HepG2 (cell line): ENCODE results near the gene FAM219A. TPM values are rescaled to one million over a fixed set of nuclear protein-coding genes. Genes with fewer than 3 reads are reported as not detected.

ENCODE experiments used
- ATAC-seq: fragments of 200-7000 bp; cut with Tn5 transposase; 3 replicates; pipeline ENCODE4 v1.9.1; 2020; ENCODE audit warnings: mild to moderate bottlenecking, moderate library complexity
- BruUV-seq: library from RNA; stranded (reverse); fragments of 400-500 nt; replicated peaks from 2 replicates; lab custom pipeline; 2021; lab: Mats Ljungman, UMichigan
- CTCF ChIA-PET: fragments of 300-600 bp; formaldehyde crosslinking; extraction: SDS; loops from one replicate; lab custom pipeline; 2021; ENCODE audit warnings: low total read pairs, inconsistent platforms, low intra/inter-chr PET ratio; lab: Yijun Ruan, JAX
- POLR2A ChIA-PET: fragments of 350-600 bp; sonication (Branson Sonifier 250); formaldehyde crosslinking; loops from one replicate; lab custom pipeline; 2020; ENCODE audit warnings: antibody characterized with exemption, inconsistent platforms; lab: Yijun Ruan, JAX
- DNase-seq: peaks from one replicate; pipeline ENCODE4 v3.0.0-alpha.2; 2015; ENCODE audit warnings: low spot score
- FAIRE-seq: peaks from 3 replicates; lab custom pipeline; 2011; peaks lifted over from hg19 to GRCh38; lab: Jason Lieb, UNC
- H2AFZ ChIP-seq: one replicate; pipeline ENCODE4 v1.6.1; 2011; ENCODE audit warnings: low read length, inconsistent platforms
- H3K27ac ChIP-seq: fragments of 300-600 bp; 3 replicates; pipeline ENCODE4 v1.8.0; 2011; ENCODE audit warnings: mixed run types, mild to moderate bottlenecking, mixed read lengths, low read length, inconsistent platforms; ENCODE audit not compliant: insufficient read depth; ENCODE audit errors: extremely low read length
- H3K27me3 ChIP-seq, 2 experiments: fragments of 200-600 bp in 1 of 2; 2 replicates in 1 of 2; 3 replicates in 1 of 2; pipeline versions ENCODE4 v1.6.0 to v1.8.0; 2011; ENCODE audit warnings: low read length in 2 of 2, mild to moderate bottlenecking in 2 of 2, moderate library complexity in 2 of 2, inconsistent platforms in 1 of 2; ENCODE audit not compliant: insufficient read depth in 2 of 2, control insufficient read depth in 1 of 2
- H3K36me3 ChIP-seq, 2 experiments: fragments of 200-600 bp in 1 of 2; replicated peaks in 1 of 2; 2 replicates in 1 of 2; 3 replicates in 1 of 2; pipeline versions ENCODE4 v1.5.1 to v1.8.0; 2011; ENCODE audit warnings: low read length in 2 of 2, inconsistent platforms in 1 of 2; ENCODE audit not compliant: insufficient read depth in 2 of 2, control insufficient read depth in 1 of 2
- H3K4me1 ChIP-seq: 2 replicates; pipeline ENCODE4 v1.5.1; 2012; ENCODE audit warnings: low read length, inconsistent platforms; ENCODE audit not compliant: insufficient read depth
- H3K4me2 ChIP-seq: 2 replicates; pipeline ENCODE4 v1.6.0; 2011; ENCODE audit warnings: low read depth, low read length, inconsistent platforms
- H3K4me3 ChIP-seq, 3 experiments: fragments of 200-600 bp in 1 of 3; sonication (generic), shearing (Covaris generic) in 1 of 3; replicated peaks in 1 of 3; 2 replicates each; pipeline ENCODE4 v1.5.1; 2011 to 2016; ENCODE audit warnings: low read length in 3 of 3, inconsistent platforms in 2 of 3, low read depth in 2 of 3, mild to moderate bottlenecking in 2 of 3, control low read depth in 1 of 3, mixed read lengths in 1 of 3; ENCODE audit not compliant: insufficient read depth in 1 of 3
- H3K79me2 ChIP-seq: one replicate; pipeline ENCODE4 v1.6.1; 2011; ENCODE audit warnings: low read length, inconsistent platforms; ENCODE audit not compliant: insufficient read depth
- H3K9ac ChIP-seq: 2 replicates; pipeline ENCODE4 v1.6.0; 2011; ENCODE audit warnings: mild to moderate bottlenecking, low read depth, low read length, inconsistent platforms; ENCODE audit not compliant: insufficient read depth
- H3K9me3 ChIP-seq: 2 replicates; pipeline ENCODE4 v1.5.1; 2012; ENCODE audit warnings: mild to moderate bottlenecking, low read length
- H4K20me1 ChIP-seq: 2 replicates; pipeline ENCODE4 v1.6.0; 2011; ENCODE audit warnings: inconsistent platforms, mild to moderate bottlenecking, low read length, moderate library complexity; ENCODE audit not compliant: insufficient read depth
- AGO2 ChIP-seq: fragments of 200-400 bp; formaldehyde crosslinking; optimal IDR thresholded peaks from 2 replicates; pipeline ENCODE3; 2017; ENCODE audit warnings: mild to moderate bottlenecking, low read depth, low read length, moderate library complexity
- HOXA3 ChIP-seq: sonication (generic); formaldehyde crosslinking; IDR thresholded peaks from 2 replicates; pipeline ENCODE4 v1.5.0; 2020; ENCODE audit warnings: missing genetic modification reagents
- KDM3A ChIP-seq: IDR thresholded peaks from 2 replicates; pipeline ENCODE4 v1.6.1; 2018; ENCODE audit warnings: low read depth, missing compliant biosample characterization
- MIER2 ChIP-seq: IDR thresholded peaks from 2 replicates; pipeline ENCODE4 v1.6.1; 2016; ENCODE audit warnings: missing biosample characterization, missing genetic modification reagents
- RBFOX2 ChIP-seq: fragments of 200-400 bp; formaldehyde crosslinking; IDR thresholded peaks from 2 replicates; pipeline ENCODE4 v1.6.1; 2017; ENCODE audit warnings: low read depth, mild to moderate bottlenecking, low read length
- ZBTB38 ChIP-seq: sonication (generic); formaldehyde crosslinking; IDR thresholded peaks from 2 replicates; pipeline ENCODE4 v1.5.1; 2020; ENCODE audit warnings: mild to moderate bottlenecking, missing genetic modification reagents
- ZC3H13 ChIP-seq: sonication (generic); formaldehyde crosslinking; IDR thresholded peaks from 2 replicates; pipeline ENCODE4 v1.8.1; 2023; ENCODE audit warnings: mild to moderate bottlenecking, missing genetic modification reagents, moderate library complexity
- WGBS: methylation state at CpG from one replicate; pipeline ENCODE4 v1.1.6; 2017; ENCODE audit warnings: low lambda C conversion rate; 5-methylcytosine and 5-hydroxymethylcytosine counted together
- in situ Hi-C: cut with HindIII; loops from 2 replicates; pipeline ENCODE4 v1.10.0; 2017; ENCODE audit warnings: low pct_unique_long_range_greater_than_20kb; ENCODE audit not compliant: extremely low pct_ligation_motif_present
- intact Hi-C: fragments of 100-400 bp; cut with micrococcal nuclease; formaldehyde crosslinking; loops from one replicate; pipeline ENCODE4 v1.10.0; 2022; ENCODE audit not compliant: unreplicated experiment
- polyA plus RNA-seq, 8 experiments: library from polyadenylated mRNA; depleted of rRNA in 3 of 8; stranded (reverse) in 7 of 8; unstranded in 1 of 8; fragments of >200 nt; fragmentation: Illumina TruSeq in 4 of 8; extraction: Trizol in 4 of 8; gene quantifications; 2 replicates each; pipeline versions ENCODE4 v1.2.1 to v1.2.3, GENCODE V29; 2011 to 2016; ENCODE audit warnings: low read depth in 4 of 8, missing spikeins in 1 of 8, mixed read lengths in 1 of 8; ENCODE audit not compliant: insufficient read depth in 1 of 8
- total RNA-seq, 5 experiments: library from RNA; depleted of rRNA; stranded (reverse); fragments of >200 nt; fragmentation: Illumina TruSeq; extraction: Trizol; gene quantifications; 2 replicates each; pipeline ENCODE4 v1.2.3, GENCODE V29; 2016; ENCODE audit warnings: low read depth in 1 of 5

The FAM219A gene
- total and polyA plus RNA-seq, 2 of the 13 experiments (the other 11 are each of a cell fraction or from before 2014, with no cell fraction given) = 3.9 to 6.4 TPM

DNA sequence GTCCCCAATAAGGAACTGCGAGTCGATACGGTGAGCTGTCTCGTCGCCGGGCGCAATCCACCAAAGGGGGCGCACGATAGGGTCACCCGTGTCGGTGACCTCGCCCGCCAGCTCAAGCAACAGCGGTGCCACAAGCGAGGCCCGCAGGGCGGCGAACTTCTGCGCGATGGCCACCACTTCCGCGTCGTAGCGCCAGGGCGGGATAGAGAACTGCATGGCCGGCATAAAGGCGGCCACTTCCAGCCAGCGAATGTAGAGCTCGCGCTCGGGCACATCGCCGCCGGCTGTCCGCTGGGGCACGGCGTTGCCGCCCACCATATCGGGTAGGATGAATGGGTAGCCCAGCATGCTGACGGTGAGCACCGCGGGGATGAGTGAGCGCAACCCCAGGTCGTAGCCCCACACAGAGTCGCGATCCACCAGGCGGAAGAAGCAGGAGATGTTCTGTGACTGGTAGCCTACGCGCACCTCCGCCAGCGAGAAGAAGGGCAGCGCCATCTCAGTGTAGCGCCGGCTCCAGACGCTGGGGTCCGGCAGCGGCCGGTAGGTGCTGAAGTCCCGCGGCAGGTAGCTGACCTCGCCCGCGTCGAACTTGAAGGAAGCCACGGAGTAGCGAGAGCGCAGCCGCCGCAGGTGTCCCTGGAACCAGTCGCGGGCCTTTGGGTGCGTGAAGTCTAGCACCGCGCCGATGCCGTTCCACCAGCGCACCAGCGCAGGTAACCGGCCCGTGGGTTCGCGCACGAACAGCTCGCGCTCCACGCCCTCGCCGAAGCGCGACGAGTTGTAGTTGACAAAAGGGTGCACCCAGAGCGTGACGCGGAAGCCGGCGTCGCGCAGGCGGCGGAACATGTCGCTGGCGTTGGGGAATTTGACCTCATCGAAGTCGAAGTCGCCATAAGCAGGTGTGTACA is 87.1 kb downstream of the FAM219A start:
- H3K9me3 ChIP-seq = peaks cover 6% of the 10 kb centered on the region; the same call in 1 of the 2 replicates
- ATAC-seq (no peak), FAIRE-seq (no peak), DNase-seq (no peak)
- no peak overlapping the region for H2AFZ ChIP-seq
- intact Hi-C loops (no loop called here), in situ Hi-C loops (no loop called here)
- H4K20me1 ChIP-seq = no peaks in the 10 kb centered on the region
- no peak overlapping the region for H3K9ac ChIP-seq
- peak; percentile 23; the same call in 1 of the 2 replicates for TF ChIP-seq ZBTB38
- TF ChIP-seq AGO2 = peak; percentile 71
- TF ChIP-seq HOXA3 (CRISPR knock-in tag) = peak; percentile 10; the same call in 1 of the 2 replicates
- TF ChIP-seq RBFOX2 = peak; percentile 67
- TF ChIP-seq MIER2 (CRISPR knock-in tag) = no peak
- peak; percentile 50; the same call in 1 of the 2 replicates for TF ChIP-seq ZC3H13 (CRISPR knock-in tag)
- TF ChIP-seq KDM3A = no peak
- POLR2A ChIA-PET = no interaction called here
- peaks cover 38% of the 10 kb centered on the region for H3K4me1 ChIP-seq
- no peak overlapping the region for H3K4me2 ChIP-seq
- CTCF ChIA-PET = no interaction called here
- peaks cover 22 to 33% of the 10 kb centered on the region in 2 experiments for H3K36me3 ChIP-seq
- BruUV-seq = no TSS peak
- H3K27ac ChIP-seq = no peak overlapping the region
- H3K27me3 ChIP-seq = no peaks in the 10 kb centered on the region; a peak in 1 of 5 replicates
- H3K79me2 ChIP-seq = peaks cover 22% of the 10 kb centered on the region
- H3K4me3 ChIP-seq = no peak overlapping the region
- over 99% methylated on average over 89 of the region's 105 CpGs for WGBS
